ENCODE data around the gene PRPH. TPM values are rescaled to one million over a fixed set of nuclear protein-coding genes. Genes with fewer than 3 reads are reported as not detected.

PRPH gene
- total RNA-seq, 1 donor from 2014 or later: not detected

GRCh38 chr12:49288922-49289555 lies 5.9 kb upstream of the PRPH start:
- no peaks in the 10 kb centered on the region for H3K36me3 ChIP-seq
- no peaks in the 10 kb centered on the region for H3K9me3 ChIP-seq
- peak; percentile 38 for DNase-seq
- intact Hi-C loops (cut with DNase I): loop anchor here (10.0 kb wide), 1 partner anchor 56 kb away; the partner anchor contains the start of gene DNAJC22
- H3K27ac ChIP-seq: no peak overlapping the region
- H3K4me3 ChIP-seq: no peak overlapping the region
- no peak for TF ChIP-seq CTCF (IDR thresholded peaks at IDR 0.05)
- peaks cover 5% of the 10 kb centered on the region for H3K4me1 ChIP-seq
- peaks cover 12% of the 10 kb centered on the region for H3K27me3 ChIP-seq
- ATAC-seq: no peak

GRCh38 chr12:49292729-49293055 lies 2.3 kb upstream of the PRPH start:
- ATAC-seq: no peak
- intact Hi-C loops (cut with DNase I): no loop called here
- H3K27me3 ChIP-seq: peaks cover 35% of the 10 kb centered on the region
- H3K27ac ChIP-seq: no peak overlapping the region
- no peak overlapping the region for H3K4me3 ChIP-seq
- TF ChIP-seq CTCF (IDR thresholded peaks at IDR 0.05): no peak
- H3K36me3 ChIP-seq: no peaks in the 10 kb centered on the region
- no peaks in the 10 kb centered on the region for H3K9me3 ChIP-seq
- no peak for DNase-seq
- H3K4me1 ChIP-seq: peaks cover 20% of the 10 kb centered on the region

- ATAC-seq: no peak
- no peak overlapping the region for H3K4me3 ChIP-seq
- intact Hi-C loops (cut with DNase I): no loop called here
- no peaks in the 10 kb centered on the region for H3K9me3 ChIP-seq
- H3K27ac ChIP-seq: no peak overlapping the region
- peaks cover 41% of the 10 kb centered on the region for H3K27me3 ChIP-seq
- H3K4me1 ChIP-seq: peaks cover 21% of the 10 kb centered on the region
- H3K36me3 ChIP-seq: no peaks in the 10 kb centered on the region
- DNase-seq: peak; percentile 61
- no peak for TF ChIP-seq CTCF (IDR thresholded peaks at IDR 0.05)
These were observed 1.6 kb upstream of the PRPH start for GRCh38 chr12:49293056-49293956.

- intact Hi-C loops (cut with DNase I): no loop called here
- DNase-seq (peak; percentile 46), ATAC-seq (no peak)
- TF ChIP-seq CTCF (IDR thresholded peaks at IDR 0.05): no peak
- peaks cover 21% of the 10 kb centered on the region for H3K4me1 ChIP-seq
- no peak overlapping the region for H3K27ac ChIP-seq
- no peaks in the 10 kb centered on the region for H3K36me3 ChIP-seq
- H3K9me3 ChIP-seq: no peaks in the 10 kb centered on the region
- no peak overlapping the region for H3K4me3 ChIP-seq
- H3K27me3 ChIP-seq: peaks cover 50% of the 10 kb centered on the region
These were observed 702 bp upstream of the PRPH start for GRCh38 chr12:49294086-49294803.

GRCh38 chr12:49294804-49295081 lies 204 bp upstream of the PRPH start:
- Histone ChIP-seq H3K27ac (no peak overlapping the region), H3K9me3 (no peaks in the 10 kb centered on the region), H3K27me3 (peaks cover 50% of the 10 kb centered on the region), H3K4me1 (peaks cover 21% of the 10 kb centered on the region), H3K36me3 (no peaks in the 10 kb centered on the region), H3K4me3 (no peak overlapping the region)
- ATAC-seq (no peak), DNase-seq (no peak)
- TF ChIP-seq CTCF (IDR thresholded peaks at IDR 0.05): no peak
- intact Hi-C loops (cut with DNase I): no loop called here
